Urothelium cell line (cell line): ENCODE measurements around the gene TRIP10.
"Not testable (repeated sequence)": the region's sequence is repeated elsewhere in the genome, so short reads cannot be mapped to it uniquely, and the experiment has no call there.

Experiments
- DNase-seq: peaks from one replicate; pipeline ENCODE4 v3.0.0; 2011; ENCODE audit warnings: low spot score, mixed read lengths
- FAIRE-seq: peaks from 2 replicates; lab custom pipeline; 2011; peaks lifted over from hg19 to GRCh38; lab: Jason Lieb, UNC

TRIP10 gene

DNA sequence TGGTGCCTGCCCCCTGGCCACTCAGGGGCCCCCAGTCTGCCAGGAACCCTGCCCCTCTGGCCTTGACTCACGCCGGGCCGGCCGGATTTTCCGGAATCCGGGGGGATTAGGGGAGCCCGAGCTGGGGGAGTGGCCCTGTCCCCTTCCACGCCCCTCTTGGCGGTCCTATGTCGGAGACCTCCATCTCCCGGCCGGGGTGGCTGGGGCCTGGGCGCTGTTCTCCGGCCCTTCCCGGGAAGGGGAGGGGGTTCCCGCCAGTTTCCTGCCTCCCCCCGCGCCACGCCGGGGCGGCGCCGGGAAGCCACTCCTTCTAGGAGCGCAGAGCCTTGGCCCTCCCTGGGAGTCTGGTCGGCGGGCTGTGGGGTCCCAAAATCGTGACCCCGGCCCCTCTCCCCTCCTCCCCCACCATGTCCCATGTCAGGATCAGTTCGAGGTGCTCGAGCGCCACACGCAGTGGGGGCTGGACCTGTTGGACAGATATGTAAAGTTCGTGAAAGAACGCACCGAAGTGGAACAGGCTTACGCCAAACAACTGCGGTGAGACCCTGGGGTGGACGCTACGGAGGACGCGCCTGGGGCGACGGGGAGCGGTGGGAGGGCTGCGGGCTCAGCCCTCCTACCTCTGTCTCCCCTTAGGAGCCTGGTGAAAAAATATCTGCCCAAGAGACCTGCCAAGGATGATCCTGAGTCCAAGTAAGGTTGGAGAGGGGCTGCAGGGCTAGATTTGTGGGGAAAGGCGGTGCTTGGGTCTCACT is 1.3 kb downstream of the TRIP10 start:
- no peak for DNase-seq
- FAIRE-seq, result no peak

GRCh38 chr19:6743066-6743465 is 3.6 kb downstream of the TRIP10 start:
- no peak for DNase-seq
- no peak for FAIRE-seq

DNA sequence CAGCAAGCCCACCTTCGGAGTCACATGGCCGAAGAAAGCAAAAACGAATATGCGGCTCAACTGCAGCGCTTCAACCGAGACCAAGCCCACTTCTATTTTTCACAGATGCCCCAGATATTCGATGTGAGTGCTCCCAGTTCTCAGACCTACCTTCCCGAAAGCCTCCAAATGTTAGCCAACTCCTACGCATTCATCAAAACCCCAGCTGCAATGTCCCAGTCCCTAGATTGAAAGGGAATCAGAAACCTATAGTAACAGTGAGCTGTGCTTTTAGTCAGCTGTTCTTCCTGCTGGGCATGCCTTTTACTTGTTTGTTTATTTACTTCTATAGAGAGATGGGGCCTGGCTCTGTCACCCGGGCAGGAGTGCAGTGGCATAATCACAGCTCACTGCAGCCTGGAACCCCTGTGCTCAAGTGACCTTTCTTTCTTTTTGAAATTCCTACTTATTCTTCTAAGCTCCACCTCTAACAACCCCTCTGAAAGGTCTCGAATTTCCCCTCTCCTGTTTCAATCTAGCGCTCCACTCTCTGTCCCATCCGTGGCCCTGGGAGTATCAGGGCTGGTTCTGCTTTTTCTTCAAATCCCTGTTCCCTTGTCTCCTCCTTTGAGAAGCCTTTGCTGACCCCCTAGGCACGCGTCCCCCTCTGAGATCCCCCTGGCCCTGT is 4.4 kb downstream of the TRIP10 start:
- DNase-seq, result no peak
- no peak for FAIRE-seq

- DNase-seq, result peak; percentile 82
- no peak for FAIRE-seq
Measured at GRCh38 chr19:6744381-6745301, 5.2 kb downstream of the TRIP10 start.

- DNase-seq, result no peak
- FAIRE-seq, result no peak
Measured at GRCh38 chr19:6745965-6746364, 6.5 kb downstream of the TRIP10 start.

- FAIRE-seq, result not testable (repeated sequence)
Measured at GRCh38 chr19:6748543-6748942, 9.1 kb downstream of the TRIP10 start.

GRCh38 chr19:6750062-6750461 is 10.6 kb downstream of the TRIP10 start:
- no peak for DNase-seq
- FAIRE-seq, result no peak

More at GRCh38 chr19:6748543-6748942, 9.1 kb downstream of the TRIP10 start:
- DNase-seq, result not testable (repeated sequence)

- FAIRE-seq (no peak), DNase-seq (no peak)
Measured at GRCh38 chr19:6751189-6751588, 11.7 kb downstream of the TRIP10 start.

- DNase-seq, result no peak
- FAIRE-seq, result no peak
Measured at GRCh38 chr19:6752256-6753177, 13.0 kb downstream of the TRIP10 start.

GRCh38 chr19:6753178-6754031 is 13.9 kb downstream of the TRIP10 start:
- DNase-seq (peak; percentile 55), FAIRE-seq (no peak)

DNA sequence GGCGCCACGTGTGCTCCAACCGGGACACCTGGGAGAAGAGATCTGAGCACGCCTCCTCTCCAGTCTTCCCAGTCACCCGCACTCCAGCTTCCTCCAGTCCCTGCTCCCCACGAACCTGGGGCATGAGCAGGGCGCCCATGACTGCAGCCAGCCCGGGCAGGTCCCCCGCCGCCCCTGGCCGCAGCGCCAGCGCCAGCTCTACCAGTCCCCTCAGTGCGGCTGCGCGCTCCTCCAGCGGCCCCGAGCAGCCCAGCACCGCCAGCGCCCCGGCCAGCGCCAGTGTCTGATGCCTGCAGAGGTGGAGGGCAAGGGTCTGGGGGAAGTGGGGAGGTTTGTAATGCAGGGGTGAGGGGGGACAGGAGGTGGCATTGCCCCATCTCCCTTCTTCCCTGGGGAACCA is 14.7 kb downstream of the TRIP10 start:
- FAIRE-seq (no peak), DNase-seq (no peak)

GRCh38 chr19:6754653-6755463 is 15.4 kb downstream of the TRIP10 start:
- no peak for FAIRE-seq

GRCh38 chr19:6760606-6761005 is 21.1 kb downstream of the TRIP10 start:
- FAIRE-seq (no peak), DNase-seq (no peak)

More at GRCh38 chr19:6754653-6755463, 15.4 kb downstream of the TRIP10 start:
- no peak for DNase-seq

DNA sequence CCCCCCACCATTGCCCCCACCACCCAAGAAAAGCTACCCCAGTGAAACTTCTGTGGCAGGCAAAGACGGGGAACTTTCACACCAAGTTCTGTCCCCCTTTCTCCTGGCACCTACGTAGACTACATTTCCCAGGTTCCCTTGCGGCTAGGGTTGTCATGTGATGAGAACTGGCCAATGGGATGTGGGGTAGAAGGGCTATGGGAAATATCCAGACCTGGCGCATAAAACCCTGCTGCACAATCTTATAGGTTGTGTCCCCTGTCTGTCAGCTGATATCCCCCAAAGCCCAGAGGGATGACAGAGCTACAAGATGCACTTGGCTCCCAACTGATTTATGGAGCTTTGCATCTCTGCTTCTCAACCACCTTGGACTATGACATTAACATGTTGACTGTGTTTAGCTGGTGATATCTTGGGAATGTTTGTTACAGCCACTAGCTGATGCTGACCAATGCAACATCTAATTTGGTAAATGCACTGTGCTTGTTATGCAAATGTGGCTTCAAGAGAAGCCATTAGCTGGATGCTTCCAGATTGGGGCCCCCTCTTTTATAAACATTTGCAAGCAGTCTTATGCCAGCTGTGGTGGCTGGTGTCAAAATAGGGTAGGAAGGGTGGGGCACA is 21.7 kb downstream of the TRIP10 start:
- no peak for FAIRE-seq
- no peak for DNase-seq

- not testable (repeated sequence) for DNase-seq, FAIRE-seq
Measured at GRCh38 chr19:6762253-6762797, 22.8 kb downstream of the TRIP10 start.

DNA sequence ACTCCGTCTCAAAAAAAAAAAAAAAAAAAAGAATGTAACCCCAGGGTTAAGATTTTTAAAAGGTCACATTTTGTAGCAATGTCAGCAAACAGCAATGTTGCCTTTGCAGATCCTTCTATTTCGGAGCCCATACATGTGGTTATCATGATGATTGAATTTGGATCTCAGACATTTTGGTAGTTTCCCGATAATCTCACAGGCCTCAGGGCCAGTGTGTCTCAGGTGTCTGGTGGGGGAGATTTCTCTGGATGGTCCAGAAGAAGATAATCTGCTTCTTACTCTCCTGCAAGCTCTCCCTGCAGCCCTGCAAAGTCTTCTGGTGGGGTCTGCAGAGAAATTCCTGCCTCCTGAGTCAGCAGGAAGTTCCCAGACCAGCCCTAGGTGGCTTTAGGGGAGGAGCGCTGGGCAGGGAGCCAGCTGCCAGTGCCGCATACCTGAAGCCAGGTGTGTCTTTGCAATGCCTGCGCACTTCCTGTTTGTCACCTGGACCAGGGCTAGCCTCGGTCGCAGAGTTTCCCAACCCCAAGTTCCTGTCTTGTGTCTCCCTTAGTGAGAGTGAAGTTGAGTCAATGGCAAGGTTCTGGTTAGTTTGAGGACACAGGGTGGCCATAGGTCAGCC is 26.4 kb downstream of the TRIP10 start:
- peak; percentile 62 for DNase-seq
- no peak for FAIRE-seq

GRCh38 chr19:6766357-6767080 is 27.0 kb downstream of the TRIP10 start:
- DNase-seq (no peak), FAIRE-seq (no peak)
